ENCODE results near the gene GPR15. TPM values are rescaled to one million over a fixed set of nuclear protein-coding genes. Genes with fewer than 3 reads are reported as not detected.

The GPR15 gene
- total and polyA plus RNA-seq, 4 donors = 0.12 to 1.2 (median 0.35) TPM

- Histone ChIP-seq H3K36me3 (ENCODE audit: control insufficient read depth in 4 of 4, insufficient read depth in 4 of 4, low read length in 4 of 4) (no peaks in the 10 kb centered on the region), H3K27ac (ENCODE audit: low read depth in 1 of 2, low read length in 1 of 2) (no peak overlapping the region), H3K9me3 (ENCODE audit: control insufficient read depth in 4 of 4, insufficient read depth in 3 of 4, low read length in 3 of 4) (no peaks in the 10 kb centered on the region), H3K4me3 (no peak overlapping the region), H3K9ac (ENCODE audit: insufficient read depth in 1 of 2, low read length in 2 of 2) (no peak overlapping the region), H3K27me3 (ENCODE audit: control insufficient read depth in 3 of 3, insufficient read depth in 3 of 3, low read length in 2 of 3) (no peaks in the 10 kb centered on the region), H3K4me1 (ENCODE audit: control insufficient read depth in 5 of 5, insufficient read depth in 5 of 5, low read length in 5 of 5) (no peaks in the 10 kb centered on the region)
- TF ChIP-seq CTCF (IDR thresholded peaks at IDR 0.05; ENCODE audit: control extremely low read depth, extremely low read depth) = no peak
- WGBS, 2 donors = 87 to 88% methylated on average over 8 of the region's 8 CpGs
- DNase-seq = no peak
- ATAC-seq (ENCODE audit: insufficient read depth, low FRiP score) = no peak
Observed at GRCh38 chr3:98529856-98530459, 1.8 kb upstream of the GPR15 start.

GRCh38 chr3:98530676-98531075, 1.1 kb upstream of the GPR15 start:
- Histone ChIP-seq H3K9ac (ENCODE audit: insufficient read depth in 1 of 2, low read length in 2 of 2) (no peak overlapping the region), H3K27ac (ENCODE audit: low read depth in 1 of 2, low read length in 1 of 2) (no peak overlapping the region), H3K4me3 (no peak overlapping the region), H3K4me1 (ENCODE audit: control insufficient read depth in 5 of 5, insufficient read depth in 5 of 5, low read length in 5 of 5) (no peaks in the 10 kb centered on the region), H3K9me3 (ENCODE audit: control insufficient read depth in 4 of 4, insufficient read depth in 3 of 4, low read length in 3 of 4) (no peaks in the 10 kb centered on the region), H3K36me3 (ENCODE audit: control insufficient read depth in 4 of 4, insufficient read depth in 4 of 4, low read length in 4 of 4) (no peaks in the 10 kb centered on the region), H3K27me3 (ENCODE audit: control insufficient read depth in 3 of 3, insufficient read depth in 3 of 3, low read length in 2 of 3) (no peaks in the 10 kb centered on the region)
- no peak for DNase-seq
- ATAC-seq (ENCODE audit: insufficient read depth, low FRiP score) = no peak
- no peak for TF ChIP-seq CTCF (IDR thresholded peaks at IDR 0.05; ENCODE audit: control extremely low read depth, extremely low read depth)
- 94 to 95% methylated on average over 2 of the region's 2 CpGs for WGBS, 2 donors

- no peaks in the 10 kb centered on the region for H3K9me3 ChIP-seq (ENCODE audit: control insufficient read depth in 4 of 4, insufficient read depth in 3 of 4, low read length in 3 of 4)
- TF ChIP-seq CTCF (IDR thresholded peaks at IDR 0.05; ENCODE audit: control extremely low read depth, extremely low read depth) = no peak
- no peaks in the 10 kb centered on the region for H3K36me3 ChIP-seq (ENCODE audit: control insufficient read depth in 4 of 4, insufficient read depth in 4 of 4, low read length in 4 of 4)
- H3K4me1 ChIP-seq (ENCODE audit: control insufficient read depth in 5 of 5, insufficient read depth in 5 of 5, low read length in 5 of 5) = no peaks in the 10 kb centered on the region
- H3K4me3 ChIP-seq = no peak overlapping the region
- H3K27me3 ChIP-seq (ENCODE audit: control insufficient read depth in 3 of 3, insufficient read depth in 3 of 3, low read length in 2 of 3) = no peaks in the 10 kb centered on the region
- no peak overlapping the region for H3K9ac ChIP-seq (ENCODE audit: insufficient read depth in 1 of 2, low read length in 2 of 2)
- no peak overlapping the region for H3K27ac ChIP-seq (ENCODE audit: low read depth in 1 of 2, low read length in 1 of 2)
- DNase-seq (no peak), ATAC-seq (ENCODE audit: insufficient read depth, low FRiP score) (no peak)
- WGBS, 2 donors = 86 to 87% methylated on average over 5 of the region's 5 CpGs
Observed at GRCh38 chr3:98532275-98532637, 478 bp downstream of the GPR15 start.
